PC-9 (cell line): Measurements from ENCODE around the gene SAMD15.

ENCODE experiments used
- CTCF ChIP-seq: fragments of 200-600 bp; sonication (generic); conservative IDR thresholded peaks from 2 replicates; pipeline ENCODE4 v1.6.1; 2017; ENCODE audit warnings: mixed run types, antibody characterized with exemption, mild to moderate bottlenecking, moderate library complexity
- EZH2 ChIP-seq: fragments of 200-600 bp; sonication (generic); IDR thresholded peaks from 2 replicates; pipeline ENCODE4 v1.8.0; 2017; ENCODE audit warnings: antibody characterized with exemption, low read depth

GRCh38 chr14:77421201-77421600 lies 44.0 kb downstream of the SAMD15 start:
- TF ChIP-seq CTCF (no peak), EZH2 (no peak)
